ENCODE measurements around the gene ENTPD6. TPM values are rescaled to one million over a fixed set of nuclear protein-coding genes. Genes with fewer than 3 reads are reported as not detected.

Gene ENTPD6
- polyA plus RNA-seq, 3 donors, result 36.2 to 120 (median 47.0) TPM

DNA sequence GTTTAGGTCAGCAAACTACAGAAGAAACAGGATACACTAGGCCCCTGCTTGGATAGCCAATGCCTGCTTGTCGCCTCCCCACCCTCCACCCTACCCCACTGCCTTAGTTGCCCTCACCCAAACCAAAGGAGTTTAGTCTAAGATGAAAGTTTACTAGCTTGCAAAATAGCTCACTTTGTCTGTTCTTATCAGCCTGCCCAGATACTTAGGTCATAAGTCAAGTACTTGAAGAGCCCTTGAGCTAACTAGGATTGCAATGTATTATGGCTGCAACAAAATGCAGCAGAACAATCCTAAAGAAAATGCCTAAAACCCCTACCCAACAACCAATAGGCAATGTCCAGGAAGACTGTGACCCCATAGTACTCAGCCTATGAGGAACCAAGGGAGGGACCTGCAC, 7.3 kb upstream of the ENTPD6 start:
- H3K4me1 Mint-ChIP-seq, result no peaks in the 10 kb centered on the region
- H3K27me3 ChIP-seq (ENCODE audit: control insufficient read depth in 2 of 2, insufficient read depth in 2 of 2, low read length in 2 of 2), result peaks cover 2 to 5% of the 10 kb centered on the region in 2 donors
- intact Hi-C loops (cut with micrococcal nuclease), result no loop called here
- H3K27me3 Mint-ChIP-seq (ENCODE audit: low read depth in 3 of 3), result peaks cover 3 to 18% (median 14%) of the 10 kb centered on the region in 3 donors
- WGBS (ENCODE audit: insufficient coverage), result 100% methylated on average over 1 of the region's 1 CpG
- H3K9me3 ChIP-seq (replicated peaks in 1 of 2; ENCODE audit: control insufficient read depth in 1 of 2, insufficient read depth in 1 of 2, low read length in 2 of 2), result peaks cover 0 to 3% of the 10 kb centered on the region in 2 donors
- no peak overlapping the region for H3K4me3 Mint-ChIP-seq
- no peak overlapping the region for H2AFZ ChIP-seq (ENCODE audit: insufficient read depth, low read depth, low read length, poor library complexity, severe bottlenecking)
- no peak overlapping the region for H3K4me2 ChIP-seq (replicated peaks; ENCODE audit: extremely low read depth, low read length, poor library complexity, severe bottlenecking)
- TF ChIP-seq, protein P1, sequence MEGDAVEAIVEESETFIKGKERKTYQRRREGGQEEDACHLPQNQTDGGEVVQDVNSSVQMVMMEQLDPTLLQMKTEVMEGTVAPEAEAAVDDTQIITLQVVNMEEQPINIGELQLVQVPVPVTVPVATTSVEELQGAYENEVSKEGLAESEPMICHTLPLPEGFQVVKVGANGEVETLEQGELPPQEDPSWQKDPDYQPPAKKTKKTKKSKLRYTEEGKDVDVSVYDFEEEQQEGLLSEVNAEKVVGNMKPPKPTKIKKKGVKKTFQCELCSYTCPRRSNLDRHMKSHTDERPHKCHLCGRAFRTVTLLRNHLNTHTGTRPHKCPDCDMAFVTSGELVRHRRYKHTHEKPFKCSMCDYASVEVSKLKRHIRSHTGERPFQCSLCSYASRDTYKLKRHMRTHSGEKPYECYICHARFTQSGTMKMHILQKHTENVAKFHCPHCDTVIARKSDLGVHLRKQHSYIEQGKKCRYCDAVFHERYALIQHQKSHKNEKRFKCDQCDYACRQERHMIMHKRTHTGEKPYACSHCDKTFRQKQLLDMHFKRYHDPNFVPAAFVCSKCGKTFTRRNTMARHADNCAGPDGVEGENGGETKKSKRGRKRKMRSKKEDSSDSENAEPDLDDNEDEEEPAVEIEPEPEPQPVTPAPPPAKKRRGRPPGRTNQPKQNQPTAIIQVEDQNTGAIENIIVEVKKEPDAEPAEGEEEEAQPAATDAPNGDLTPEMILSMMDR (IDR thresholded peaks at IDR 0.05), result no peak
- no peak overlapping the region for H3K9ac ChIP-seq (ENCODE audit: insufficient read depth, low read length, poor library complexity, severe bottlenecking)
- no peak overlapping the region for H3K4me3 ChIP-seq (replicated peaks in 1 of 3; ENCODE audit: low read depth in 2 of 3, low read length in 3 of 3)
- DNase-seq, result no peak
- H3K9me3 Mint-ChIP-seq, result peaks cover 9 to 31% (median 23%) of the 10 kb centered on the region in 7 donors
- no peaks in the 10 kb centered on the region for H3K36me3 Mint-ChIP-seq
- no peaks in the 10 kb centered on the region for H3K79me2 ChIP-seq (ENCODE audit: insufficient read depth, low read length)
- H4K20me1 ChIP-seq (ENCODE audit: insufficient read depth, low read length), result no peaks in the 10 kb centered on the region
- no peaks in the 10 kb centered on the region for H3K4me1 ChIP-seq (ENCODE audit: control insufficient read depth in 1 of 2, insufficient read depth in 2 of 2, low read length in 2 of 2)
- no peak overlapping the region for H3K27ac Mint-ChIP-seq
- H3K27ac ChIP-seq (ENCODE audit: low read depth in 1 of 2, low read length in 2 of 2), result no peak overlapping the region
- H3K36me3 ChIP-seq (replicated peaks in 1 of 2; ENCODE audit: control insufficient read depth in 1 of 2, insufficient read depth in 2 of 2, low read length in 2 of 2), result no peaks in the 10 kb centered on the region

GRCh38 chr20:25191051-25191450, 4.5 kb upstream of the ENTPD6 start:
- Histone ChIP-seq H3K27me3 (ENCODE audit: control insufficient read depth in 2 of 2, insufficient read depth in 2 of 2, low read length in 2 of 2) (peaks cover 2 to 5% of the 10 kb centered on the region in 2 donors), H3K4me2 (replicated peaks; ENCODE audit: extremely low read depth, low read length, poor library complexity, severe bottlenecking) (no peak overlapping the region), H3K36me3 (replicated peaks in 1 of 2; ENCODE audit: control insufficient read depth in 1 of 2, insufficient read depth in 2 of 2, low read length in 2 of 2) (no peaks in the 10 kb centered on the region), H3K9me3 (replicated peaks in 1 of 2; ENCODE audit: control insufficient read depth in 1 of 2, insufficient read depth in 1 of 2, low read length in 2 of 2) (peaks cover 0 to 3% of the 10 kb centered on the region in 2 donors), H3K27ac (ENCODE audit: low read depth in 1 of 2, low read length in 2 of 2) (no peak overlapping the region), H3K79me2 (ENCODE audit: insufficient read depth, low read length) (peaks cover 6% of the 10 kb centered on the region), H3K4me1 (ENCODE audit: control insufficient read depth in 1 of 2, insufficient read depth in 2 of 2, low read length in 2 of 2) (peaks cover 5 to 11% of the 10 kb centered on the region in 2 donors), H4K20me1 (ENCODE audit: insufficient read depth, low read length) (no peaks in the 10 kb centered on the region), H3K9ac (ENCODE audit: insufficient read depth, low read length, poor library complexity, severe bottlenecking) (no peak overlapping the region), H3K4me3 (replicated peaks in 1 of 3; ENCODE audit: low read depth in 2 of 3, low read length in 3 of 3) (no peak overlapping the region), H2AFZ (ENCODE audit: insufficient read depth, low read depth, low read length, poor library complexity, severe bottlenecking) (no peak overlapping the region)
- H3K27ac Mint-ChIP-seq, result no peak overlapping the region
- 100% methylated on average over 1 of the region's 1 CpG for WGBS (ENCODE audit: insufficient coverage)
- H3K27me3 Mint-ChIP-seq (ENCODE audit: low read depth in 3 of 3), result peaks cover 3 to 14% (median 9%) of the 10 kb centered on the region in 3 donors
- DNase-seq, result no peak
- H3K9me3 Mint-ChIP-seq, result peaks cover 0 to 8% (median 7%) of the 10 kb centered on the region in 7 donors
- no peaks in the 10 kb centered on the region for H3K36me3 Mint-ChIP-seq
- H3K4me1 Mint-ChIP-seq, result peaks cover 5% of the 10 kb centered on the region
- intact Hi-C loops (cut with micrococcal nuclease), result loop anchor here (10.0 kb wide), 2 partner anchors 126 to 196 kb away; partner anchors contain the start of gene APMAP (in 2 of the 2)
- no peak overlapping the region for H3K4me3 Mint-ChIP-seq
- TF ChIP-seq, protein P1 (IDR thresholded peaks at IDR 0.05), result no peak
